ENCODE measurements around the gene EFCAB9.
"Not testable (repeated sequence)": the region's sequence is repeated elsewhere in the genome, so short reads cannot be mapped to it uniquely, and the experiment has no call there.

EFCAB9 gene

DNA sequence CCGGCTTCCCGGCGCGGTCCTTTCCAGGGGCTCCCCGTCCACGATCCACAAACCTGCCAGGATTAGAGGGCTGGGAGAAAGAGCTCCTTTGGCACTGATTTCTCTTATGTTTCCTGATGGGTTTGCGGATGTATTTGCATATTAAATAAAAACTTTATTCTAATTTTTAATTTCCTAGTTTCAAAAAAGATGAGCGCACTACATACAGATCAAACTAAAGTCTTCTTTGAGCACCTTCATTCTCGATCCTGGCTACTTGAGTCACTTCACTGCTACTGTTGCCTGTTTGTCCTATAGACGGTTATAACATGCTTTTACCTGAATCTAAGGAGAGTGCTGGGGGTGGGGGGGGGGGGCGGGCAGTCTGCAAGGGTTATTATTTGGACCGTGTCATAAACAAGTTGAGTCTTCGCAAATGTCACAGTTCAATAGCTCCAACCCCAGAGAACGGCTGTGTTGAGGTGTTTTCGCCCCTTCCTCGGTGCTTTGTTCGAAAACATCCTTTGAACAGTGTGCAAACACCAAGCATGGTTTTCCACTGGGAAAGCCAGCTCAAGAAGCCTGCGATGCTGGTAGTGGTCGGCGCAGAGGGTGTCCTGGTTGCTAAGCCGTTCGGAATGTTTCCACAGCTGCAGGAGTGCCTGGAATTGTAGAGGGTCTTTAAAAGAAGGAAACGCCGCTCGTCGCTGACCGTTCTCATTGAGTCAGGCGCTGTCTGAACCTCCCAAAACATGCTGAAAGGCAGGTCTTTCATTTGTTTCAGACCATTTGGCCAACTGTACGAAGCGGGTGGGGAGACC is 4.9 kb upstream of the EFCAB9 start:
- peak; percentile 82 for DNase-seq (ENCODE audit: low spot score)

DNA sequence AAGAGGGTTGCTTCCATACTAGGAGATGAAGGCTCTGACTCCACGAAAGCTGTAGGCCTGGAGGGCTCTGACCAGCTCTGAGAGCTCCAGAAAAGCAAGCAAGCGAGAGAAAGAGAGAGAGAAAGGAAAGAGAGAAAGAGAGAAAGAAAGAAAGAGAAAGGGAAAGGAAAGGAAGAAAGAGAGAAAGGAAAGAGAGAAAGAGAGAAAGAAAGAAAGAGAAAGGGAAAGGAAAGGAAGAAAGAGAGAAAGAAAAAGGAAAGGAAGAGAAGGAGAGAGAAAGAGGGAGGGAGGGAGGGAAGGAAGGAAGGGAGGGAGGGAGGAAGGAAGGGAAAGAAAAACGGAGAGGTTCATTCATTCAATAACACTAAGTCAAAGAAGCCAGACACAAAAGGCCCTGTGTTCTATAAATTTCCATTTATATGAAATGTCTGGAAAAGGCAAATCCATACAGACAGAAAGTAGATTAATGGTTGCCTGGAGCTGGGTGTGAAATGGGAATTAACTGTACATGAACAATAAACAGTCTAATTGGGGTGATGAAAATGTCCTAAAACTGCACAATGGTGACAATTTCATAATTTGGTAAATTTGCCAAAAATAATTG is 4.2 kb upstream of the EFCAB9 start:
- no peak for DNase-seq (ENCODE audit: low spot score)

DNA sequence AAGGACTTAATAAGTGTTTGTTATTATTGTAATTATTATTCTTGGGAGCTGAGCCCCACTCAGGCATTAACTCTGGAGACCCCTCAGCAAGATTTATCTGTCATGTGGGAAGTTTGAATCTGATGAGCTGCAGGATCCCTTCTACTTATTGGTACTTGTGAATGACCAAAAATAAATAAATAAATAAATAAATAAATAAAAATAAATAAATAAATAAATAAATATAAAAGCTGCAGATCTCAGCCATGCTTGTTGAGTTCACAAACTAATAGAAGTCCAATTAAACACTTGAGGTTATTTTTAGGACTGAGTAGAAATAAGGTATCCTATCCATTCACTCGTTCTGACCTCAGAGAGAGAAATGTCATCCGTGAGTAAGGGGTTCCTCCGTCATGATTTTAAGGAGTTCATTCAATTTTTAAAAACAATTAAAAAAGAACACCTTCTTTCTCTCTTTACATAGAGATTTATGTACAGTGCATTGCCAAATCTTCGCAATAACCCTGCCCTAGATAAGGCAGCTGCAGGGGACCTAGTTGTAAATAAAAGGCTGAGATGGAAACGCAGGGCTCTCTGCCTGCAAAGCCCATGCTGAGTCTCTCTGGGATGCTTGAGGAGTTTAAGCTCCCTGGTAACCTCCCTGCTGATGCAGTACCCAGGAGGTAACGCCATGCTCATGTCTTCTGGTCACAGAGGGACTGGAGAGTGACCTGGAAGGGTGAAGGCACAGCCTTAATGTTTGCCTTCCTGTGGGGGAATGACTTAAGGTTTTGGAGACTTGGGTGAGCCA is 1.2 kb downstream of the EFCAB9 start:
- no peak for DNase-seq (ENCODE audit: low spot score)

DNA sequence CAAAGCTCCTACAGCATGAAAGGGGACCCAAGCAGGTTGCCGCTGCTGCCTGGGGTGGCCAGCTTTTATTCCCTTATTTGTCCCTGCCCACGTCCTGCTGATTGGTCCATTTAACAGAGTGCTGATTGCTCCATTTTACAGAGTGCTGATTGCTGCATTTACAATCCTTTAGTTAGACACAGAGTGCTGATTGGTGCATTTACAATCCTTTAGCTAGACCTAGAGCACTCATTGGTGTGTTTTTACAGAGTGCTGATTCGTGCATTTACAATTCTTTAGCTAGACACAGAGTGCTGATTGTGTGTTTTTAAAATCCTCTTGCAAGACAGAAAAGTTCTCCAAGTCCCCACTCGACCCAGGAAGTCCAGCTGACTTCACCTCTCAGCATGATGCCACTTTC is 3.8 kb downstream of the EFCAB9 start:
- not testable (repeated sequence) for DNase-seq (ENCODE audit: low spot score)

DNA sequence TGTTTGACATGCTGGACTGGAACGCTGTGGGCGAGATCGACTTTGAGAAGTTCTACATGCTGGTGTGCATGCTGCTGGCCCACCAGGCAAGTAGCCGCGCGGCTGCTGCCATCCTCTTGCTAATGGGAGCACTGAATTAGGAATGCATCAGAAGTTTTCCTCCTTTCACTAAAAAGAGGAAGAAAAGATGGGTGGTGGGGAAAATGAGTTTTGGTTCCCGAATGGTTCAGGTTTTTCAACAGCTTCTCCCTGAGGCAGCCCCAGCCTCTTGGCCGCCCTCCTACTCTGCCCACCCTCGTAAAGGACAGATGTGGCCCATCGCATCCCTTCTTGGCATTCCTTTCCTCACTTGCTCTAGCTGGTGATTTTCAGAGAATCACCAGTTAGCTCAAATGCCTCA is 5.5 kb downstream of the EFCAB9 start:
- no peak for DNase-seq (ENCODE audit: low spot score)

DNA sequence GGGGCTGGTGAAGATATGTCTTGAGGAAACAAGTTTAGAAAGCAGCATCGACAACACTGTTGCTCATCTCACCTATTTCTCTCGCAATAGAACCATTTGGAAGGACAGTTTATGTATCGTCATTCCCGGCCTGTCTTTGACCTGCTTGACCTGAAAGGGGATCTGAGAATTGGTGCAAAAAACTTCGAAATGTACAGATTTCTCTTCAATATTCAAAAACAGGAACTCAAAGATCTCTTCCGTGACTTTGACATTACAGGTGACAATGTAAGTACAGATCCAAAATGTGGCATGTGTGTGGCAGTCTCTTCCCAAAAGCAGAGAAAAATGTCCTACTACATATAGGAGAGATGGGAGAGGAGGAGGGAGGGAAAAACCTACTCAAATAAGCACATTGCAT is 6.5 kb downstream of the EFCAB9 start:
- no peak for DNase-seq (ENCODE audit: low spot score)

DNA sequence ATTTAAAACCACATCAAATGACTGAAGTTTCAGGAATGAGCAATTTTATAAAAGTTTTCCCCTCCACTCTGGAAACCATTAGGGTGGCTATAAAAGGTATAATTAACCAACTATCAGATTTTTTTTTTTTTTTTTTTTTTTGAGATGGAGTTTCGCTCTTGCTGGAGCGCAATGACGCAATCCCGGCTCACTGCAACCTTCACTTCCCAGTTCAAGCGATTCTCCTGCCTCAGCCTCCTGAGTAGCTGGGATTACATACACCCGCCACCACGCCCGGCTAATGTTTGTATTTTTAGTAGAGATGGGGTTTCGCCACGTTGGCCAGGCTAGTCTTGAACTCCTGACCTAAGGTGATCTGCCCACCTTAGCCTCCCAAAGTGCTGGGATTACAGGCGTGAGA is 12.0 kb downstream of the EFCAB9 start:
- not testable (repeated sequence) for DNase-seq (ENCODE audit: low spot score)

DNA sequence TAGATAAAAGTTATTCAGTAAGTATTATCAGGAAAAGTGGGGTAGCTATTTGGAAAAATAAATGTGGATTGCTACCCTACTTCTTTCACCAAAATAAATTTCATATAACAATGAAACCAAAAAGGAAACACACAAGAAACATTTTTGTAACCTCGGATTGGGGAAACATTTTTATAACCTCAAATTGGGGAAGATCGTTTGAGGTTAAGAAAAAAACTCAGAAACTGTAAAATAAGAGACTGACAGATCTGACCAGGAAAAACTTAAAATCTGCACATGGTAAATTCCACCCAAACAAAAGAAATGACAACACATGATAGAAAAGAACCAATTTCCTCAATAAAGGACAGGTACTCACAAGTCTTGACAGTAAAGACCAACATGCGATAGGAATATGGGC is 13.5 kb downstream of the EFCAB9 start:
- no peak for DNase-seq (ENCODE audit: low spot score)

DNA sequence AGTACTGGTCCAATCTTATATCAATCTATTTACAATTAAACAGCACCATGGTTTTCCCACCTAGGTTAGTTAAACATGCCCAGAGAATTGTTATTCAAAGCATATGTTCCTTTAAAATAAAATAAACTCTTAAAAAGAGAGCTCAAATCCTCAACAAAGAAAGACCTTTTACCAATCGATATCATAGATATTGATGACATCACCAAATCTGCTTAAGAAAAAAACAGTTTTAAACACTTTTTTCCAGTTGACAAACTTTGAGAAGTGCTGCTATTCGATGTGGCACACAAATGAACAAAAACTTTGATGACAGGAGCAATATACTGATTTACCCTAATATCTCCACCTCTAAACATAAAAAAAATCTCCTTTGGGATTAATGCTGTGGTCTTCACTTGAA is 15.7 kb downstream of the EFCAB9 start:
- no peak for DNase-seq (ENCODE audit: low spot score)

DNA sequence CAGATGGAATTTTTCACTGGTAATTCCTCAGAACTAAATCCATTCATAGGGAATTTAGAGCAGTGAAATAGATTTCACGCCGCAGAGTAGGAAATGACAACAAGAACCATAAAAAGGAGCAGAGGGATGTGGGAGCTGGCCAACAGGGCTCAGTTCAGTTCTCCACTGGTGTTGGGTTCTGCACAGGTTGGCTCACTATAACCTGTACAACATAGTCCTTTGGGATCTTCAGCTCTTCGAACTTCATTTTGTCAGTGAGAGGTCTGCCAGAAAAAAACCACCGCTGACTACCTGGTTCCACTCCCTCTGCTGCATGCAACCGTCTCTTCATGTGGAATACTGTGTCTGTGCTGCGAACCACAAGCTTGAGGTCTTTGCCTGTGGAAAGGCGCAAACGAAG is 17.7 kb downstream of the EFCAB9 start:
- DNase-seq (ENCODE audit: low spot score) = no peak

DNA sequence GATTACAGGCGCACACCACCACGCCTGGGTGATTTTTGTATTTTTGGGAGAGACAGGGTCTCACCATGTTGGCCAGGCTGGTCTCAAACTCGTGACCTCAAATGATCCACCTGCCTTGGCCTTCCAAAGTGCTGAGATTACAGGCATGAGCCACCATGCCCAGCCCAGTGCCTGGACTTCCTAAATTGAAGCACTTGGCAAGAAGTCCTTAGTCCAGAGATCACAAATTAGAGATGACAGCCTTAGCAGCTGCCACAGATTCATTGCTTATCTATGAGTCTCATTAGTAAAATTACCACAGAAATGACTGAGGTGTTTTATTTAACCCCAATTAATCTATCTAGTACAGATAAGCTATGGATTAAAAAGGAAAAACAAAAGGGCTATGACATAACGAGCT is 19.2 kb downstream of the EFCAB9 start:
- no peak for DNase-seq (ENCODE audit: low spot score)

DNA sequence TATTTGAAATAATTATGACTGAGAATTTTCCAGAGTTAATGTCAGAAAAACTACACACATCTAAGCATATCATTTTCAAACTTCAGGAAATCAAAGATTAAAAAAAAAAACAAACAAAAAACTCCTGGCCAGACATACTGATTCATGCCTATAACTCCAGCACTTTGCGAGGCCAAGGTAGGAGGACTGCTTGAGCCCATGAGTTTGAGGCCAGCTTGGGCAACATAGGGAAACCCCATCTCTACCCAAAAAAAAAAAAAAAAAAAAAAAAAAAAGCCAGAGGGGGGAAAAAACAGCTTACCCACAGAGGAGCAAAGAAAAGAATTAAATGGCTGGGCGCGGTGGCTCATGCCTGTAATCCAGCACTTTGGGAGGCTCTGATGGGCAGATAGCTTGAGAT is 22.4 kb downstream of the EFCAB9 start:
- no peak for DNase-seq (ENCODE audit: low spot score)

DNA sequence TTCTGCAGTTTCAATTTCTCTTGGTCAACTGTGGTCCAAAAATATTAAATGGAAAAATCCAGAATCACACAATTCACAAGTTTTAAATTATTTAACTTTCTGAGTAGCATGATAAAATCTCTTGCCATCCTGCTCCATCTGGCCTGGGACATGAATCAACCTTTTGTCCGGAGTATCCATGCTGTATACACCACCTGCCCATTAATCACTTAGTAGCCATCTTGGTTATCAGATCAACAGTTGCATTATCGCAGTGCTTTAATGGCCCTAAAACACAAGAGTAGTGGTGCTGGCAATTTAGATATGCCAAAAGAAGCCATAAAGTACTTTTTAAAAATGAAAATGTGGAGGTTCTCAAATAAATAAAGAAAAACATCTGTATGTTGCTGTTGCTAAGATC is 25.3 kb downstream of the EFCAB9 start:
- no peak for DNase-seq (ENCODE audit: low spot score)

DNA sequence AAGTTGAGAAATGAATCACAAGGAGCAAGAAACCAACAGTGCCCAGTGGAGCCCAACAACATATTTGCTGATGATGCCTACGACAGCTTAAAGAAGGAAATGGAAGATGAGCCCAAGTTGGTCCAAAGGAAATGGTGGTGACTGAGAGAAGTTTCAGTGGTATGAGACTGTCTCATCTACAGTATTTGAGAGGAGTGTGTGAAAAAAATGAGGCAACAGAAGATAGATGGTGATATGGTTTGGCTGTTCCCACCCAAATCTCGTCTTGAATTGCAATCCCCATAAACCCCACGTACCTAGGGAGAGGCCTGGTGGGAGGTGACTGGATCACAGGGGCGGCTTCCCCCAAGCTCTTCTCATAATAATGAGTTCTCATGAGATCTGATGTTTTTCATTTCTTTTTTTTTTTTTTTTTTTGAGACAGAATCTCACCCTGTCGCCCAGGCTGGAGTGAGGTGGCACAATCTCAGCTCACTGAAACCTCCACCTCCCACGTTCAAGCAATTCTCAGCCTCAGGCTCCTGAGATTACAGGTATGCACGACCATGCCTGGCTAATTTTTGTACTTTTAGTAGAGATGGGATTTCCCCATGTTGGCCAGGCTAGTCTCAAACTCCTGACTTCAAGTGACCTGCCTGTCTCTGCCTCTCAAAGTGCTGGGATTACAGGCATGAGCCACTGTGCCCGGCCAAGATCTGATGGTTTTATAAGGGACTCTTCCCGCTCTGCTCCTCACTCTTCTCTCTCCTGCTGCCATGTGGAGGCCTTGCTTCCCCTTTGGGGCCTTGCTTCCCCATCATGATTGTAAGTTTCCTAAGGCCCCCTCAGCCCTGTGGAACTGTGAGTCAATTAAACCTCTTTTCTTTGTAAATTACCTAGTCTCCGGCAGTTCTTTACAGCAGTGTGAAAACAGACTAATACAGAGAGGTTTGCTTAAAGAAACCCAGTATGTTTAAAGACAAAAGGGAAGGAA is 30.2 kb downstream of the EFCAB9 start:
- DNase-seq (ENCODE audit: low spot score) = no peak

DNA sequence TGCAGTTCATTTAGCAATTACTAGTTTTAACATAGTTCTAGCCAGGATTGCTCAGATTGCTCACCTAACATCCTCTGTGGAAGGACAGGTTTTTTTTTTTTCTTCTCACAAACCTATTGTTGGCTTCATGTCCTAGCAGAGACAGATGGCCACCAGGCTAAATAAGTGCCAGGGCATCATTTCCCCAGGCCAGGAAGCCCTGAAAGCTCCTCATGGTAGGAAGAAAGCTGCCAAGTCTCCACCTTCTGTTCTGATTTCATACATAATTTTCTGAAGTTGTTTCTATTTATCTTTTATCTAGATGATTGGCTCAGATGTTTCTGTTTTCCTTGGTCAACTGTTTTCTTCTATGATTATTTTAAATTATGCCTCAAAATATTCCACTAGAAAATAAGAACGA is 31.0 kb downstream of the EFCAB9 start:
- no peak for DNase-seq (ENCODE audit: low spot score)

DNA sequence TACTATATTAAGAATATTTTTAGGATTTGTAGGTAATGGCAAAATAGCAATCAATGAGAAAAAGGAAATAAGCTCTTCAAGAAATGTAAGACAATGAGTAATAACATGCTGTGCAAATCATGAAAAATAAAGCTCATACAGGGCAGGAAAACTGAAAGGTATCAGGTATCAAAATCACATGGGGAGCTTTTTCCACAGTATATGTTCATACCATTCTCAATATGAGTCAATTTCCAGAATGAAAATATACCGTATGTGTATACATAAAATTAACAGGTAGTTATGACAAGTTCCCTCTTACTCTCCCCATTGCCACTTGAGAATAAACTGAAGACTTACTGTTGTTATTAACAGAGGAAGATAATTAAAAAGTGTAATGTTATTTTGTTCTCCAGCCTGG is 35.9 kb downstream of the EFCAB9 start:
- DNase-seq (ENCODE audit: low spot score) = no peak

DNA sequence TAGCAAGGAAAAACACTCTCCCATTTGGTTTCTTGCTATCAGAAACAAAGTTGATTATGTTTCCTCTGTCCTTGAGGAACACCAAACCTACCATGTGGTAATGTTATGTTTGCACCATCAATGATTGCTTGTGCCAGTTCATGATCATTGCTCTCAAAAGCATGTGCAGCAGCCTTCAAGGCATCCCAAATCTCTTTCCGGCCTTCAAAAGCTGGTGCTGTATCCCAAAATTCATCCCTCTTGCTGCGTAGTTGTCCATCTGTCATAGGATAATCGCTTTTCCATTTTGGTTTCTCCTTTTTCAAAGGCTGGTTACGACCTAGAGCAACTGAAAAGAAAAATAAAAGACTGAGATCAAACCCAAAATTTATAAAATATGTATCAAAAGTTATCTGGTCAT is 40.1 kb downstream of the EFCAB9 start:
- DNase-seq (ENCODE audit: low spot score) = no peak

DNA sequence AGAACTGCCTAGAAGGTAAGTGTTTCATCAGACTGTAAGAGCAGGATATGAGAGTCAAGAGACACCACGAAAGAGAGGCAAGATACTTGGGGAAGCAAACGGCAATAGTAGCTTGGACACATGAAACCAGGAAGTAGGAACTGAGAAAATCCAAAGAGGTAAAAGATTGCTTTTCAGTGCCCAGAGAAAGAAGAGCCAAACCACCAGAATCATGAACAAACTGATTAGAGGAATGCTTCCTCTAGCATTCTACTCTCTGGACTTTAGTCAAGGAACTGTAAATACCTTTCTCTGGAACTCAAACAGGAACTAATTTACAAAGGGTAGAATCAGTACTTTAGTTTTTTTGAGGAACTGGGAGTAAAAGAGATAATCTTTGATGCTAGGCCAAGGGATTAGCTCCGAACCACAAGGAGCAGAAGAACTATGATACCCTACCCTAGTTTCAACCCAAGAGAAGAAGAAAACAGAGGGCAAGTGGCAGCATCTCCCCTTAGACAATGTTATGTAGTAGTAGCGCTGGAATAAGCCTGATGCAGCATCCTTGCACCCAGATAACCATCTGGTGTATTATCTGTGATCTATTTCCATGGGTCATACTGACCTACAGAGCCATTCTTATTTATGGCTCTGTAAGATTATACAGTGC is 41.3 kb downstream of the EFCAB9 start:
- no peak for DNase-seq (ENCODE audit: low spot score)

DNA sequence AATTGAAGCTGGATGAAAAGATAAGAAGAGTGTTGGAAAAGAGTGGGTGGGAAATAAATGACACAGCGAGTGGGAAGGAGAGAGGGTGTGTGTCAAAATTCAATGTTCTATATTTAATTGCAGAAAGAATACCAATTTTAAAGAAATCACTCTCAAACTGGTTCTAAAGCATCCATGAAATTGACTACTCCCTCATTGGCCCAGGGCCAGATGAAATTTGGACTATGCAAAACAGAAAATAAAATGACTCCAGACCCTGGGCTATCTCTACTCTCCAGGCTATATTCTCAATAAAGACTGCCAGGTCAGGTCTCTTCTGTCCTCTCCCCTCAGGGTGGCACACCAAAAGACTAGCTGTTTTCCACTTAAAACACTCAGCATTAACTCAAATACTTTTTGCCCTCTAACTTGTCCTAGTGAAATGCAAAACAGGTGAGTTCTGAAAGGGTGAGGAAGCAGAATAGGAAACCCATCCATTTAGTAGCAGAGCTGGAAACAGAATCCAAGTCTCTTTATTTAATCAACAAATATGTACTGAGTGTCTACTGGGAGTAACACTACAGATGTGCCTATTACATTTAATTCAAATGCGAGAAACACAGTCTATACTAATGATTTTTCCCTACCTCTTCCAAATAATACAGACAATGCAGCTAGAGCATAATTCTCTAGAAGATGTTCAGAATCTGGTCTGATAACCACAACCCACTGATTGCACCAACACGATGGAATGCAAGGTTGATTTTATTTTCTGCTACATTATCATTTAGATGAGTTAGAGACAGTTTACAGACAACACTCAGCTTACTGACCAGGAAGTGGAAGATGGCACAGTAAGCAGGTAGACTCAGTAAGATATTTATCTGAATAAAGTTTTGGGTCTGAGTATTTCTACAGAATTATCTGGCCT is 42.1 kb downstream of the EFCAB9 start:
- DNase-seq (ENCODE audit: low spot score) = no peak

DNA sequence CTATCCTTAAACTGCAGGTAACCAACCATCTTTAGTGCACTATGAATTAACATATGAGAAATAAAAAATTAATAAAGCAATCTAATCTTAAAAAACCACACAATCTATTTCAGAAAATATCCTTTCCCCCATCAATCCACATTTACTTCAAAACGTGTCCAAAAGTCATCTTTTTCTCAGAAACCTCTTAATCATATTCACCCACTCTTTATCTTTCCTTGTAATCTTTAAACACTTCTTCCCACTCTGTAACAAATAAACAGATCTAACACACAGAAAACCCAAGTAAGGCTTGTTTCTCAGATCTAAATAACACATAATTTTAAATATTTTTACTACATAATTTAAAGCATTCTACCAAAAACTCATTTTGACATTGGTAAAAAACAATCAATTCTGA is 44.4 kb downstream of the EFCAB9 start:
- no peak for DNase-seq (ENCODE audit: low spot score)

All from ecto neural progenitor cell (in vitro differentiated cells).